ENCODE data around the gene RALGAPA2.

DNA sequence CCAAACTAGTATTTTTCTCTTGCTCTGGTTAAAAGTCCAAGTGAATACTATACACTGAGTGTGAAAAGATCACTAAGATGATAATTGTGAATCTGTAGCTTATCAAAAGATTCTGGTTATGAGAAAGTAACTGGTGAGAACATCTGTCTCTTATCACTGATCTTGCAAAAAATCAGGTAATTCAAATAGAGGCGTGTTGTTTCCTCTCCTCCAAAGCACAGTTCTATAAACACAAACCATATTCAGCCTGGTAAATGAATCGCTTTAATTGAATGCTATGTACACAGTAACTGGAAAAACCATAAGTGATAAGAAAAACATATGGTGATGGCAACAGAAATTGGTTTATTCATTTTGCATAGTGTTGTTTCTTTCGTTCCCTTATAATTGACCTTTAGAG lies 161.0 kb downstream of the RALGAPA2 start:
- TF ChIP-seq, protein P1, sequence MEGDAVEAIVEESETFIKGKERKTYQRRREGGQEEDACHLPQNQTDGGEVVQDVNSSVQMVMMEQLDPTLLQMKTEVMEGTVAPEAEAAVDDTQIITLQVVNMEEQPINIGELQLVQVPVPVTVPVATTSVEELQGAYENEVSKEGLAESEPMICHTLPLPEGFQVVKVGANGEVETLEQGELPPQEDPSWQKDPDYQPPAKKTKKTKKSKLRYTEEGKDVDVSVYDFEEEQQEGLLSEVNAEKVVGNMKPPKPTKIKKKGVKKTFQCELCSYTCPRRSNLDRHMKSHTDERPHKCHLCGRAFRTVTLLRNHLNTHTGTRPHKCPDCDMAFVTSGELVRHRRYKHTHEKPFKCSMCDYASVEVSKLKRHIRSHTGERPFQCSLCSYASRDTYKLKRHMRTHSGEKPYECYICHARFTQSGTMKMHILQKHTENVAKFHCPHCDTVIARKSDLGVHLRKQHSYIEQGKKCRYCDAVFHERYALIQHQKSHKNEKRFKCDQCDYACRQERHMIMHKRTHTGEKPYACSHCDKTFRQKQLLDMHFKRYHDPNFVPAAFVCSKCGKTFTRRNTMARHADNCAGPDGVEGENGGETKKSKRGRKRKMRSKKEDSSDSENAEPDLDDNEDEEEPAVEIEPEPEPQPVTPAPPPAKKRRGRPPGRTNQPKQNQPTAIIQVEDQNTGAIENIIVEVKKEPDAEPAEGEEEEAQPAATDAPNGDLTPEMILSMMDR (IDR thresholded peaks at IDR 0.05), result no peak
- no peak for TF ChIP-seq POLR2A (IDR thresholded peaks at IDR 0.05)

Data from ovary (tissue), 3 donors.